HFFc6 (cell line): Measurements from ENCODE around the gene ADIPOQ. TPM values are rescaled to one million over a fixed set of nuclear protein-coding genes. Genes with fewer than 3 reads are reported as not detected.
"Not testable (repeated sequence)": the region's sequence is repeated elsewhere in the genome, so short reads cannot be mapped to it uniquely, and the experiment has no call there.

Experiments
- DNase-seq: peaks from one replicate; pipeline ENCODE4 v3.0.0-alpha.2; 2018
- H3K27ac Mint-ChIP-seq: 2 replicates; pipeline ENCODE4 v1.8.0; 2020; ENCODE audit warnings: mild to moderate bottlenecking, mixed read lengths
- H3K27me3 Mint-ChIP-seq: 2 replicates; pipeline ENCODE4 v1.8.0; 2021; ENCODE audit warnings: mild to moderate bottlenecking, moderate library complexity, mixed read lengths; ENCODE audit not compliant: insufficient read depth
- H3K36me3 Mint-ChIP-seq: 2 replicates; pipeline ENCODE4 v1.8.0; 2021; ENCODE audit warnings: low read depth, mixed read lengths
- H3K4me1 Mint-ChIP-seq: 2 replicates; pipeline ENCODE4 v1.8.0; 2020; ENCODE audit warnings: low read depth, mixed read lengths
- H3K4me3 Mint-ChIP-seq: 2 replicates; pipeline ENCODE4 v1.8.0; 2020; ENCODE audit warnings: mild to moderate bottlenecking, moderate library complexity, mixed read lengths
- H3K9me3 Mint-ChIP-seq: 2 replicates; pipeline ENCODE4 v1.8.0; 2020; ENCODE audit warnings: mild to moderate bottlenecking, mixed read lengths
- CTCF ChIP-seq: fragments of 200-600 bp; sonication (generic); IDR thresholded peaks from 2 replicates; pipeline ENCODE4 v1.5.0; 2021; ENCODE audit warnings: antibody characterized with exemption, mild to moderate bottlenecking
- total RNA-seq, 6 experiments: library from RNA; stranded (reverse); fragmentation: NEBNext Ultra II Directional; extraction: Animal tissue kit (Norgen Biotek cat#: 25700); gene quantifications; 2 replicates in 1 of 6; 3 replicates in 5 of 6; pipeline ENCODE4 v1.2.3, GENCODE V29; 2021

Gene ADIPOQ
- total RNA-seq, 6 experiments from 2014 or later: not detected

DNA sequence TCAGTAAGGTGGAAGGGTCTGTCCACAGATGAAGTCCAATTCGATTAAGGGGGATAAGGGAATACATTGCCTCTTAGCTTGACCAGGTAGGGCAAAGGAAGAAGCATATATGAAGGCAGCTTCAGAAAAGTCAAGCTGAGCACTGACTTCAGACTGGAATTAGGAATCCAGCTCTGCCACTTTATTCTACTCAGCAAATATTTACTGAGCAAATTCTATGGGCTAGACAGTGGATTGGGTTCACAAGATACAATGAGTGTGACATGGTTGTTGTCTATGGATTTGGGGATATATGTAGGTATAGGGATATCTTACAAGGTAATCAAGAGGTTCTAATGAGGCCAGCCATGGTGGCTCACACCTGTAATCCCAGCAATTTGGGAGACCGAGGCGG, 526 bp downstream of the ADIPOQ start:
- Mint-ChIP-seq H3K9me3 (no peaks in the 10 kb centered on the region), H3K27me3 (peaks cover 27% of the 10 kb centered on the region), H3K4me3 (no peak overlapping the region), H3K36me3 (no peaks in the 10 kb centered on the region), H3K27ac (no peak overlapping the region), H3K4me1 (no peaks in the 10 kb centered on the region)
- TF ChIP-seq CTCF: no peak
- DNase-seq: no peak

- Mint-ChIP-seq H3K36me3 (no peaks in the 10 kb centered on the region), H3K27ac (no peak overlapping the region), H3K9me3 (no peaks in the 10 kb centered on the region), H3K4me1 (no peaks in the 10 kb centered on the region), H3K27me3 (peaks cover 27% of the 10 kb centered on the region), H3K4me3 (no peak overlapping the region)
- no peak for DNase-seq
- TF ChIP-seq CTCF: no peak
Measured at GRCh38 chr3:186844908-186845307, 2.4 kb downstream of the ADIPOQ start.

GRCh38 chr3:186845756-186846155, 3.2 kb downstream of the ADIPOQ start:
- no peaks in the 10 kb centered on the region for H3K4me1 Mint-ChIP-seq
- no peak overlapping the region for H3K27ac Mint-ChIP-seq
- no peaks in the 10 kb centered on the region for H3K36me3 Mint-ChIP-seq
- no peak for TF ChIP-seq CTCF
- no peaks in the 10 kb centered on the region for H3K9me3 Mint-ChIP-seq
- no peak for DNase-seq
- no peak overlapping the region for H3K4me3 Mint-ChIP-seq
- H3K27me3 Mint-ChIP-seq: peaks cover 25% of the 10 kb centered on the region

GRCh38 chr3:186847437-186847836, 4.9 kb downstream of the ADIPOQ start:
- Mint-ChIP-seq H3K27me3 (peaks cover 26% of the 10 kb centered on the region), H3K9me3 (no peaks in the 10 kb centered on the region), H3K36me3 (no peaks in the 10 kb centered on the region), H3K27ac (no peak overlapping the region), H3K4me1 (no peaks in the 10 kb centered on the region), H3K4me3 (no peak overlapping the region)
- TF ChIP-seq CTCF: no peak
- no peak for DNase-seq

DNA sequence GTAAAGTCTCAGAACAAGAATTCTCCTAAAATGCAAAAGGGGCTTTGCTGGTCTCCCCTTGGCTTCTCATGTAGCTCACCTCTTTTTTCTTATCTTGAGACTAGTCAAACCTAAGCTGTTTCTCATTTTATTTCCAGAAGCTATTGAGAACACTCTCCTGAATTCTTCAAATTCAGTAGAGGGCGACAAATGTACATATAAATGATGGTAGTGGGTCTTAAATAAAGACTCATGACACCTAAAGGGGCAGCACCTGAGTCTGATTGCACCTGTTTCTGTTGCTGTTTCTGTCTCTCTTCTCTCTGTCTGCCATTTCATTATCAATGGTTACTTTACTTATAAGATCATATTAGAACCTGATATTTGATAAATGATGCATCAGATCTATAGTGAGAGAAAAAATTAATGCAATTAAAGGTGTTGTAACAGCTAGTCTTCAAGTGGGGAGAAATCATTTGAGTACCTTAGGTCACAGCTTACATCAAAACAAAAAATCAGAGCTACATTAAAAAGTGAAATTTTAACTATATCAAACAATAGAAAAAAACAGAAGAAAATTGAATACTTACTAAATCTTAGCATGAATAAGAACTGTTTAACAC, 7.0 kb downstream of the ADIPOQ start:
- Mint-ChIP-seq H3K4me1 (no peaks in the 10 kb centered on the region), H3K27me3 (peaks cover 24% of the 10 kb centered on the region), H3K27ac (no peak overlapping the region), H3K36me3 (no peaks in the 10 kb centered on the region), H3K4me3 (no peak overlapping the region), H3K9me3 (no peaks in the 10 kb centered on the region)
- peak; percentile 67 for TF ChIP-seq CTCF
- no peak for DNase-seq

GRCh38 chr3:186851835-186852234, 9.3 kb downstream of the ADIPOQ start:
- H3K27me3 Mint-ChIP-seq: peaks cover 23% of the 10 kb centered on the region
- H3K4me1 Mint-ChIP-seq, H3K36me3 Mint-ChIP-seq: not testable (repeated sequence)

More at GRCh38 chr3:186851835-186852234, 9.3 kb downstream of the ADIPOQ start:
- not testable (repeated sequence) for H3K27ac Mint-ChIP-seq, H3K9me3 Mint-ChIP-seq, H3K4me3 Mint-ChIP-seq, DNase-seq
